Ovary (tissue), 9 donors: ENCODE results near the gene KLF3. TPM values are rescaled to one million over a fixed set of nuclear protein-coding genes. Genes with fewer than 3 reads are reported as not detected.

ENCODE experiments used
- DNase-seq, 5 donors: peaks; one replicate each; pipeline ENCODE4 v3.0.0-alpha.2; 2019 to 2020
- H3K27ac ChIP-seq, 2 donors: fragments of 200-600 bp; one replicate each; pipeline versions ENCODE4 v1.5.1 to v1.8.0; 2019 to 2022
- H3K27me3 ChIP-seq: fragments of 200-600 bp; one replicate; pipeline ENCODE4 v1.8.0; 2022
- H3K36me3 ChIP-seq: fragments of 200-600 bp; sonication (generic); one replicate; pipeline ENCODE4 v1.5.1; 2019
- H3K4me1 ChIP-seq: one replicate; pipeline ENCODE4 v1.8.1; 2013; ENCODE audit warnings: mild to moderate bottlenecking, moderate library complexity; ENCODE audit not compliant: insufficient read depth
- H3K4me3 ChIP-seq: fragments of 200-600 bp; sonication (generic); one replicate; pipeline ENCODE4 v1.5.1; 2017
- H3K9me3 ChIP-seq, 2 donors: fragments of 200-600 bp in 1 of 2; sonication (generic) in 1 of 2; one replicate each; pipeline versions ENCODE4 v1.5.1 to v1.8.1; 2013 to 2019; ENCODE audit warnings: mild to moderate bottlenecking in 1 of 2, moderate library complexity in 1 of 2
- EP300 ChIP-seq: sonication (generic); formaldehyde crosslinking; IDR thresholded peaks from one replicate; pipeline ENCODE4 v1.6.1; 2017; ENCODE audit warnings: antibody characterized with exemption
- POLR2A ChIP-seq: fragments of 450-650 bp; IDR thresholded peaks from one replicate; pipeline ENCODE4 v1.6.1; 2017; ENCODE audit warnings: antibody characterized with exemption, mild to moderate bottlenecking, moderate library complexity
- WGBS, 3 donors: extraction: QIAGEN DNeasy Blood & Tissue Kit in 1 of 3; methylation state at CpG; one replicate each; pipeline versions ENCODE4 v1.1.5 to v1.1.7; 2013 to 2017; 5-methylcytosine and 5-hydroxymethylcytosine counted together
- intact Hi-C, 4 donors: fragments of 100-400 bp; cut with DNase I; formaldehyde crosslinking; loops; one replicate each; pipeline versions ENCODE4 v1.11.0 to v1.15.1; 2022 to 2023
- polyA plus RNA-seq, 2 donors: library from polyadenylated mRNA; stranded (reverse); fragments of 200-250 nt in 1 of 2; fragments of 350-450 nt in 1 of 2; fragmentation: Illumina TruSeq in 1 of 2; extraction: RNeasy Lipid Tissue Mini Kit (QIAGEN cat#74804) in 1 of 2; gene quantifications; one replicate each; pipeline ENCODE4 v1.2.3, GENCODE V29; 2013 to 2014
- total RNA-seq, 7 donors: library from RNA; depleted of rRNA in 2 of 7; stranded (reverse); fragments of >200 nt in 2 of 7; fragmentation: NEBNext Ultra II Directional in 3 of 7; extraction: Animal tissue kit (Norgen Biotek cat#: 25700) in 3 of 7; gene quantifications; one replicate each; pipeline versions ENCODE4 v1.1.0 to v1.2.4, GENCODE V29; 2016 to 2023
- TF ChIP-seq, protein P1 (sequence below), 3 donors: fragments of 450-650 bp in 2 of 3; fragments of 200-600 bp in 1 of 3; IDR thresholded peaks; one replicate each; pipeline versions ENCODE4 v1.5.1 to v1.8.0; 2016 to 2022; ENCODE audit warnings: antibody characterized with exemption in 3 of 3, mild to moderate bottlenecking in 1 of 3
- donor health status: DM: no; HTN: no; CAD: no; lungs with moderate emphysema.
- donor health status: DM: no; HTN: no; CAD: no.
- donor health status: Bipolar disorder and iron deficiency.
- donor health status: DM: yes; HTN: yes; CAD: no.
- donor health status: DM: no; HTN: no; CAD: no.
- donor health status: DM: yes; HTN: yes; CAD: no.

The KLF3 gene
- total and polyA plus RNA-seq, 9 donors: 32.9 to 111 (median 74.2) TPM

DNA sequence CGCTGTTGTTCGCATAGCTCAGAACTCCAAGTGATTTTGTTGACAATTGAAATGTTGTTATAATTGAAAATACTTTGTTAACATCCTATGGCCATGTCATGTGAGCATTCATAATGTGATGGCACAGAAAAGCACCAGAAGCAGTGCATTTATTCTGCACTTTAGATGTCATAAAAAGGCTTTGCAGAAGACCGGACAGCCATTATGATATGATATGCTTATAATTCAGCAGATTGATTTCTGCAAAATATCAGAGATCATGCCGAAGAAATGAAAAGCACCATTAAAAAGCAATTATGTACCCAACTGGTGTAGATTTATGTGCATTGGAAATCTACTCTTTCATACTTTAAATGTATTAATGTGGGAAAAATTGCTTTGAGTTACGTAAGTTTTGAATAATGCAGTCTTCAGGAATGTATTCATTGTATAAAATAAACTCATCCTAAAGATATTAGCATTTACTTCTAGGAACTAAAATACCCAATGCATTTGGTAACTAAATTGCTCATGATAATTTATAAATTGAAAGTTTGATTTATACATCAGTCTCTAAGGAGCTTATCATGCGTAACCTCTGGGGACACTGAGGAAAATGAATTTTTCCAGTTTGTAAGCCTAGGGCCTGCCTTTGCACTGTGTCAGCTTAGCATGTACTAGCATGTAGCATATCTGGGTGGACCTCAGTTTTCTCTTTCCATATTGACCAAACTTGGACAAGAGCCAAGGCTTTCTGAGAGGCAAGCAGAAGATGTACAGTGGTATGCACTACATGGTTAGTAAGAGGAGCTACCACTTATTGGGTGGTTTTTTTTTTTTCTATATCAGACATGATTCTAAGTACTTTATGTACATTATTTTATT lies 75.2 kb downstream of the KLF3 start:
- Histone ChIP-seq H3K36me3 (no peaks in the 10 kb centered on the region), H3K27me3 (no peaks in the 10 kb centered on the region), H3K4me1 (peaks cover 1% of the 10 kb centered on the region), H3K9me3 (no peaks in the 10 kb centered on the region), H3K27ac (no peak overlapping the region), H3K4me3 (no peak overlapping the region)
- TF ChIP-seq EP300: no peak
- TF ChIP-seq, protein P1, sequence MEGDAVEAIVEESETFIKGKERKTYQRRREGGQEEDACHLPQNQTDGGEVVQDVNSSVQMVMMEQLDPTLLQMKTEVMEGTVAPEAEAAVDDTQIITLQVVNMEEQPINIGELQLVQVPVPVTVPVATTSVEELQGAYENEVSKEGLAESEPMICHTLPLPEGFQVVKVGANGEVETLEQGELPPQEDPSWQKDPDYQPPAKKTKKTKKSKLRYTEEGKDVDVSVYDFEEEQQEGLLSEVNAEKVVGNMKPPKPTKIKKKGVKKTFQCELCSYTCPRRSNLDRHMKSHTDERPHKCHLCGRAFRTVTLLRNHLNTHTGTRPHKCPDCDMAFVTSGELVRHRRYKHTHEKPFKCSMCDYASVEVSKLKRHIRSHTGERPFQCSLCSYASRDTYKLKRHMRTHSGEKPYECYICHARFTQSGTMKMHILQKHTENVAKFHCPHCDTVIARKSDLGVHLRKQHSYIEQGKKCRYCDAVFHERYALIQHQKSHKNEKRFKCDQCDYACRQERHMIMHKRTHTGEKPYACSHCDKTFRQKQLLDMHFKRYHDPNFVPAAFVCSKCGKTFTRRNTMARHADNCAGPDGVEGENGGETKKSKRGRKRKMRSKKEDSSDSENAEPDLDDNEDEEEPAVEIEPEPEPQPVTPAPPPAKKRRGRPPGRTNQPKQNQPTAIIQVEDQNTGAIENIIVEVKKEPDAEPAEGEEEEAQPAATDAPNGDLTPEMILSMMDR (IDR thresholded peaks at IDR 0.05): no peak
- no peak for TF ChIP-seq POLR2A
- WGBS, 3 donors: 96% methylated on average over 6 of the region's 6 CpGs
- intact Hi-C loops: loop anchor here in 1 of 4 donors (10.0 kb wide), 2 partner anchors 564 to 674 kb away; no protein-coding TSS in a partner anchor
- no peak for DNase-seq

DNA sequence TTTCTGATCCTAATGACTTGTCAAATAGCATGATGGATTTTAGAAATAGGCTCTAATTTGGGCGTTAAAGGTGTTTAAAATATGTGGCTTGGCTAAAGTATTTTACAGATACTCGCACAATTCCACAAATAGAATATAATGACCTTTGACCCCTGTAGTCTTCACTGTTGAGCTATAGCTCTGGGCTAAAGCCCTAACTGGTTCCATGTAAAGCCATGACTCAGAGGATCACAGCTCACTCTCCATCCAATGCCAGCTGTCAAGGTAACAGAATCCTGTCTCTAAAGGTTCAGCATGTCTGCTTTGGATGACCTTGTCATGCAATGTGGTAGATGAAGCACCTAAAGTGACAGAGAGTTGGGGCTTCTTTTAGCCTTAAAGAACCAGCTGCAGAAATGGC lies 76.3 kb downstream of the KLF3 start:
- no peaks in the 10 kb centered on the region for H3K9me3 ChIP-seq
- 67 to 92% (median 83%) methylated on average over 2 of the region's 2 CpGs for WGBS, 3 donors

GRCh38 chr4:38743866-38744265 lies 79.9 kb downstream of the KLF3 start:
- TF ChIP-seq POLR2A: no peak
- TF ChIP-seq, protein P1 (IDR thresholded peaks at IDR 0.05): no peak
- no peak overlapping the region for H3K27ac ChIP-seq
- WGBS, 3 donors: 88 to 91% (median 89%) methylated on average over 1 of the region's 1 CpG

More for the DNA sequence above, 76.3 kb downstream of the KLF3 start:
- TF ChIP-seq POLR2A (no peak), EP300 (no peak)
- TF ChIP-seq, protein P1 (IDR thresholded peaks at IDR 0.05): no peak
- Histone ChIP-seq H3K4me1 (peaks cover 1% of the 10 kb centered on the region), H3K27ac (no peak overlapping the region), H3K4me3 (no peak overlapping the region), H3K27me3 (no peaks in the 10 kb centered on the region), H3K36me3 (no peaks in the 10 kb centered on the region)
- intact Hi-C loops: loop anchor here in 1 of 4 donors (5.0 kb wide), 1 partner anchor 558 kb away; no protein-coding TSS in a partner anchor
- DNase-seq: no peak

GRCh38 chr4:38745881-38746280 lies 81.9 kb downstream of the KLF3 start:
- peaks cover 1% of the 10 kb centered on the region for H3K4me1 ChIP-seq
- TF ChIP-seq POLR2A: no peak
- no peak for TF ChIP-seq EP300
- TF ChIP-seq, protein P1 (IDR thresholded peaks at IDR 0.05): no peak
- WGBS, 3 donors: 93 to 98% (median 96%) methylated on average over 5 of the region's 5 CpGs
- no peak overlapping the region for H3K27ac ChIP-seq
- H3K4me3 ChIP-seq: no peak overlapping the region
- intact Hi-C loops: no loop called here
- DNase-seq: no peak
- H3K9me3 ChIP-seq: no peaks in the 10 kb centered on the region
- H3K27me3 ChIP-seq: no peaks in the 10 kb centered on the region
- no peaks in the 10 kb centered on the region for H3K36me3 ChIP-seq

More at GRCh38 chr4:38743866-38744265, 79.9 kb downstream of the KLF3 start:
- Histone ChIP-seq H3K4me1 (peaks cover 1% of the 10 kb centered on the region), H3K27me3 (no peaks in the 10 kb centered on the region), H3K9me3 (no peaks in the 10 kb centered on the region), H3K36me3 (no peaks in the 10 kb centered on the region), H3K4me3 (no peak overlapping the region)
- no peak for DNase-seq
- intact Hi-C loops: loop anchor here in 1 of 4 donors (5.0 kb wide), 1 partner anchor 562 kb away; no protein-coding TSS in a partner anchor
